Smooth muscle cell of the coronary artery (primary cell): ENCODE measurements around the gene GNB3. TPM values are rescaled to one million over a fixed set of nuclear protein-coding genes. Genes with fewer than 3 reads are reported as not detected.

Experiments
- total RNA-seq: library from RNA; depleted of rRNA; stranded (reverse); fragments of >200 nt; gene quantifications from 2 replicates; pipeline ENCODE4 v1.2.3, GENCODE V29; 2014; ENCODE audit warnings: low replicate concordance

GNB3 gene
- total RNA-seq, result 1.7 and 1.8 TPM in 2 replicates

DNA sequence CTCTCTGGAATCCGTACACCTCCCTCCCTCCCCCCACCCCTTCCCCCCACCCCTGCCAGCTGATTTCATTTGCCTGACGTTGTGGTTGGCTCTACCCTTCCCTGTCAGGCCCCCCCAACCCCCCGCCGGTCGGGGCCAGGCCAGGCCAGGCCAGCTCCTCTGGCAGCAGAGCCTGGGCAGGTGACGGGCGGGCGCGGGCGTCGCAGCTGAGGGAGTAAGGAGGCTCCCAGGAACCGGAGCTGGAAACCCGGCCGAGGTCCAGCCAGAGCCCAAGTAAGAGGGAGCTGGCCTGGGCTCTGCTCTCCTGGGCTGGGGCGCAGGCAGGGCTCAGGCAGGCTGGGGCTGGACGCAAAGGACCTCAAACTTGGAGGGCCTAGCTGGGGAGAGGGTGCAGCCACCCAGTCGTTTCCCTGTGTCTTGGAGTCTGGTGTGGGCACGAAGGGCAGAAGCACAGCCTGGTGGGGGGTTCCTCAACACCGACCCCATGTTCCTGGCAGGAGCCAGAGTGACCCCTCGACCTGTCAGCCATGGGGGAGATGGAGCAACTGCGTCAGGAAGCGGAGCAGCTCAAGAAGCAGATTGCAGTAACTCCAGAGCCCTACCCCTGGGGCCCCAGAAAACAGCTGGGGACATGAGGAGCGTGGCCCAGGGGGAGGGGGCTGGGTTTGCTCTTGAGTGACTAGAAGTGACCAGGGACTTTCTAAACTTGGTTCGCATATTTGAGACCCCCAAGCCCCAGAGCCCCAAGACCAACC, at the start of gene GNB3:
GNB3 (plus strand) TSS at position 165 of the 755 bp plus-strand sequence; CDS start at position 528, 363 bp downstream.

DNA sequence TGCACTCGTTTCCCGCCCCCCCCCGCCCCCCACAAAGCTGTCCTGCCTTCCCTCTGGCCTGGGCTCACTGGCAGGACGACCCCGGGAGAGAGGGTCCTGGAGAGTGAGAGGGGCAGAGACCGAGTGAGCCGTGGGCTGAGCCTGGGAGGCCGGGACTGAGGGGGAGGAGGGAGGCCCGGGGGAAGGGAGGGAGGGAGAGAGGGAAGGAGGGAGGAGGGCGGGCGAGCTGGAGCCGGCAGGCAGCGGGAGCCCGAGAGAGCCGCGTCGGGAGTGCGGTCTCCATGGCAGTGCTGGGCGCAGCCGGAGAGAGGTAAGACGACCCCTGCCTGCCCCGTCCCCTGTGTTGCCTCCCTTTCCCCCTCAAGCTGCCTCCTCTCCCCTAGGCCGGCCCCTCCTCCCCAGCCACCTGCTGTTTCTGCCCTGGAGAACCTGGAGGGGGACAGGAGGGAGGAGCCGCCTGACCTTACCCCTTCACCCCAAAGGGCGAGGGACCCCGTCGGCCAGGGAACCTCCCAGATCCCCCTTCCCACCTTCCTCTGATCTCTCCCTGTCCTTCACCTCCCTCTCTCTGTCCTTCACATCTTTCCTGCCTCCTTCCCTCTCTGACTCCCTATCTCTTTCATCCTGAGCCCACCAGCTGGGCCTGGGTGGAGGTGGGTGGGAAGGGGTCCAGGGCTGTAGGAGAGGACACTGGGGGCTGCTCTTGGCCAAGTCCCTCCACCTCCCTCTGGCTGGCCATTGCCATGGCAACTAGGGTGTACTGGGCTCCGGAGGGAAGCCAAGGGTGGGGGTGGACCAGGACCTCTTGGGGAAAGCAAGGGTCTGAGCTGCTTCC, 18.9 kb upstream of the GNB3 start, which contains the start of gene GPR162:
GPR162 (plus strand) TSS at position 231 of the 835 bp plus-strand sequence. CDS start 2,078 bp downstream, outside the sequence.

DNA sequence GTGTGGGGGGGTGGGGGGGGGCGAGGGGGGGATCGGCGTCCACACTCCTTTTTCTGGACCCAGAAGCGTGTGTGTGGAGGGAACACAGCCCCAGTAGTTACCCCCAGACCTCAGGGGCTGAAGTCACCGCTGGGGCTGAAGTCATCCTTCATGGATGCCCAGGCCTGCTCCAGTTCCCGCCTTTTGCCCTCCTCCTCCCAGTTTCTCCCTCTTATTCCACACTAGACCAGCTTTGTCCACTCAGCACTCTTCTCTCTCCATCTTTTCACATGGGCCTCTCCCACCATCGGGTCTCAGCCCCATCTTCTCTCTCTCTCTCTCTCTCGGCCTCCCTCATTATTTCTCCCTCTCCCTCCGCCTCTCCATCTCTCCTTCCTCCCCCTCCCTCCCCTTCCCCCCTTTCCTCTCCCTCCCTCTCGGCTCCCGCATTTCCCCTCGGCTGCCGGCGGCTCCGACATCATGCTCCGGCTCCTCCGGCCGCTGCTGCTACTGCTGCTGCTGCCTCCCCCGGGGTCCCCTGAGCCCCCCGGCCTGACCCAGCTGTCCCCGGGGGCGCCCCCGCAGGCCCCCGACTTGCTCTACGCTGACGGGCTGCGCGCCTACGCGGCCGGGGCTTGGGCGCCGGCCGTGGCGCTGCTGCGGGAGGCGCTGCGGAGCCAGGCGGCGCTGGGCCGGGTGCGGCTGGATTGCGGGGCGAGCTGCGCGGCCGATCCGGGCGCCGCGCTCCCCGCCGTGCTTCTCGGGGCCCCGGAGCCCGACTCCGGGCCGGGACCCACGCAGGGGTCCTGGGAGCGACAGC, 12.5 kb upstream of the GNB3 start, which contains the start of gene P3H3:
P3H3 (plus strand) TSS at position 426 of the 799 bp plus-strand sequence; CDS start at position 460, 34 bp downstream.

DNA sequence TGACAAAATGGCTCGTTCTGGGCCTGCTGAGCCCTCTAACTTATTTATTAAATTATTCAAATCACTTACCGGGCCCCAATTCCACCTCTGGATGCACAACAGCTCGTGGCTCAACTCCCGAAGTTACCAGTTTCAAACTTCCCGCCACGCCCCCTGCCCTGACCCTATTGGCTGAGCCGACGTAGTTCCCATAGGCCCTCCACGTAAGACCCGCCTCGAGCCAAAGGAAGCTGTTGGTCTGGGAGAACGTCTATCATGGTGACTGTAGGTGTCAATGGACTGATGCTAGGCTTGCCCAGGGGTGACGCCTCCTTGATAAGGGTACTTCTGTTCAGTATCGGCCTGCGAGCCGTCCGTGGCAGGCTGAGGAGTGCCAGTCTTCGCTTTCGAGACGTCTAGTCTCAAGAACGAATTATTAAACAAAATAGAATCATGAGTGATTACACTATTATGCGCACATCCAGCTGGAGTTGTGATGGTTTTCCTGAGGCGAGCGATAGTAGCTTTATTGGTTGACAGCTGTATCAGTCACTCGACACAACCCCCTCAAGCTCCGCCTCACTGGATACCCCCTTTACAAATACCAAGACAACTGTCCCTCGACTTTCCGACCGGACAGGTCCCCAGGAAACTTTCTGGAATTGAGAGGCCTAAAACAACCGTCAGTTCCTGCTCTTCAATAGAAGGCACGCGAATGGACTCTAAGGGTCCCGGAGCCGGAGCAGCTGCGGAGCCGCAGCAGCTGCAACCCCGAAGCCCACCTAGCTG, 10.6 kb downstream of the GNB3 start, which contains the start of gene CDCA3:
CDCA3 (minus strand) TSS at position 134 of the 768 bp plus-strand sequence. CDS start 334 bp downstream, outside the sequence.

DNA sequence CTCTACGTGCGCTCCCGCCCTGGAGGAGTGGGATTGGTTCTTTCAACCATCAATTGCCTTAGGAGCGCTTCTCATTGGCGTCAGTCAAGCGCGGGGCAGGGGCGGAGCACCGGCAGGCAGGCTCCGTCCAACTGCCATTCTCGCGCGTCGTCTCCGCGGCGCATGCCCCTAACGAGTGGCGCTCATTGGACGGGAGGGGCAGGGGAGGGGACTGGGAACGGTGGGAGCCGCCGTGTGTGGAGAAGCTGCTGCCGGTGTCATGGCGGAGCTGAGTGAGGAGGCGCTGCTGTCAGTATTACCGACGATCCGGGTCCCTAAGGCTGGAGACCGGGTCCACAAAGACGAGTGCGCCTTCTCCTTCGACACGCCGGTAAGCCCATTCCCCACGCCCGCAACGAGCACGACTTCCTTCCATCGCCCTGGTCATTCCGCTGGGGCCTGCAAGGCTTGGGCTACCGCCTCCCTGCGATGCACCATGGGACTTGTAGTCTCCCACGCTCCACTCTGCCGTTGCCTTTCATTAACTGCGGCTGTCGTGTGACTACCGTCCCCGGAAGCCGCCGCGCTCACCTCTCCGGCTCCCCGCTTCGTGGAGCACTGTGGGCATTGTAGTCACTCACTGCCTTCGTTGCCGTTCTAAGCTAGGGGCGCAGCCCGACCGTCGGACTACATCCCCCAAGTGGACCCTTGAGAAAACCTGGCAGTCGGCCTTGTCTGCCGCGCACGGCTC, 11.4 kb downstream of the GNB3 start, which contains the start of gene USP5:
USP5 (plus strand) TSS at position 230 of the 730 bp plus-strand sequence; CDS start at position 260, 30 bp downstream.

DNA sequence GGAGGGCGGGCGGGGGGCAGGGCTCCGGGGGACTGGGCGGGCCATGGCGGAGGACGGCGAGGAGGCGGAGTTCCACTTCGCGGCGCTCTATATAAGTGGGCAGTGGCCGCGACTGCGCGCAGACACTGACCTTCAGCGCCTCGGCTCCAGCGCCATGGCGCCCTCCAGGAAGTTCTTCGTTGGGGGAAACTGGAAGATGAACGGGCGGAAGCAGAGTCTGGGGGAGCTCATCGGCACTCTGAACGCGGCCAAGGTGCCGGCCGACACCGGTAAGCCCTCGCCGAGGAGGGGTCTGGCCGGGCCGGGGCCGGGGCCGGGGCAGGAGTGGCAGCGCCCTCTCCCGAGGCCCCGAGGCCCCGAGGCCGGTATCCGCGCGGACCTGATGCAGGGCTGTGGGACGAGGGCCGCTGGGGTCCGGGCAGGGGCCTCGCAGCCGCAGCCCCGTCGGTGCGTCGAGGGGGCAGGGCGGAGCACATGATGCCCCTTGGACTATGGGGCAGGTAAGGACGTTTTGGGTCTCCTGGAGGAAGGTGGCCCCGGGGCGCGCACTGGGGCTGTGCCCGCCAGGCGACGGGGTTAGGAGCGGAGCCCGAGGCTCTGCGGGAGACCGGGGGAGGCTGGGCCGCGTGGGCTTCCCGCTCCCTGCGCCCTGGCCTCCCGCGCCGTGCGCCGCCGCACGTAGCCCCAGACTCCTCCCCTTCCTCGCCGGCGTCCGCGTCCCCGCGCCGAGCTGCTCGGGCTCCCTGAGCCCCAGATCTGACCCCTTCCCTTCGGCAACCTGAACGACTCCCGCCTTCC, 26.9 kb downstream of the GNB3 start, which contains the start of gene TPI1:
TPI1 (plus strand) TSS at position 119 of the 798 bp plus-strand sequence; CDS start at position 155, 36 bp downstream.

DNA sequence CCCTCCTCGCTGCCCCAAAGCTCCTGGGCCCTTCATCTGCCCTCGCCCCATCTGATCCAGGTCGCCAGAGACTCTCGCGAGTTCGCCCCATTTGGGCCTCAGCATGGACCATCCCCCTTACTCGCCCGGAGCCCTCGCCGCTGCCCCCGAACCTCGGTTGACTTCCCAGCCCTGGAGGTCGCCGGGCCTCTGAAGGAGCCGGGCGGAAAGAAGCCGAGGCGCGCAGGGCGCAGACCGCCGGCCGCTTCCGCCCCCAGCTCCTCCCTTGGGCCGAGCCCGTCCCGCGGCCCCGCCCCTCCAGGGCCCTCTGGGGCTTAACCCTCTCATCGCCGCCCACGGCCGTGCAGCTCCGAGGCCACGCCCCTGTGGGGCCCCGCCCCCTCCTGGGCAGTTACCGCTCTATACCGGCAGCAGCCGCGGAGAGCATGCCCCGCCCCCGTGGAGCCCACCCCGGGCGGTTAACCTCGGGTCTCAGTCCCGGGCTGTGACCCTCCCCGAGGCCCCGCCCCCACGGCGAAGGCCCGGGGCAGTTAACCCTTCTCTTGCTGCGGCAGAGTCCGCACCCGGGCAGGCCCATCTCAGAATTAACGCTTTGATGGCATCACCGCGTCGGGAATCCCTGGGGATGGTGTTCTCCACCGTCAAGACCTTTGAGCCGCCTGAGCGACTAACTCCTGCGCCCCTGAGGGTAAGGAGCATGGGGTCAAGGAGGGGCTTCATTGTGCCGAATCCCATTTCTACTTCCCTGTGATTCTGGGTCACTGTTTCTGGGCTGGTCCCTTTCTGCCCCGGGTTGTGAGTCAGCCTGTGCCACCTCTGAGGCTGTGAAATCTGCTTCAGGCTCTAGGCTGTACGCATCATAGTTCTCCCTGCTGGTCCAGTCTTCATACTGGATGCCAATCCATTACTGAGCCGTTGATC, 32.6 kb downstream of the GNB3 start, which contains the start of gene SPSB2:
SPSB2 (minus strand) TSS at position 210 of the 921 bp plus-strand sequence. CDS start 402 bp downstream, outside the sequence.

Other genes with a start within 250 kb of the GNB3 start
- 187 and 210 TPM in 2 replicates for gene CHD4, start 233.5 kb upstream of the GNB3 start, total RNA-seq
- under 0.01 TPM in 1 of 2 replicates, not detected in the other for gene LPAR5, start 205.0 kb upstream of the GNB3 start, total RNA-seq
- gene ACRBP, start 193.5 kb upstream of the GNB3 start, total RNA-seq, result 0.23 TPM in 1 of 2 replicates, not detected in the other
- gene ING4, start 177.8 kb upstream of the GNB3 start, total RNA-seq, result 22.7 and 27.0 TPM in 2 replicates
- gene ZNF384, start 151.6 kb upstream of the GNB3 start, total RNA-seq, result 8.3 TPM in 2 replicates
- under 0.01 and 0.38 TPM in 2 replicates for gene PIANP, start 140.1 kb upstream of the GNB3 start, total RNA-seq
- gene COPS7A, start 116.9 kb upstream of the GNB3 start, total RNA-seq, result 87.9 and 180 TPM in 2 replicates
- 66.7 and 158 TPM in 2 replicates for gene MLF2, start 87.8 kb upstream of the GNB3 start, total RNA-seq
- 43.6 and 51.7 TPM in 2 replicates for gene PTMS, start 74.6 kb upstream of the GNB3 start, total RNA-seq
- gene LAG3, start 68.4 kb upstream of the GNB3 start, total RNA-seq, result 0.15 TPM in 1 of 2 replicates, not detected in the other
- gene CD4, start 51.4 kb upstream of the GNB3 start, total RNA-seq, result 0.23 and 0.47 TPM in 2 replicates
- 1.3 and 4.3 TPM in 2 replicates for gene GPR162, start 19.1 kb upstream of the GNB3 start, total RNA-seq
- 74.8 and 101 TPM in 2 replicates for gene P3H3, start 12.5 kb upstream of the GNB3 start, total RNA-seq
- 0.59 and 4.4 TPM in 2 replicates for gene CDCA3, start 10.4 kb downstream of the GNB3 start, total RNA-seq
- gene USP5, start 11.2 kb downstream of the GNB3 start, total RNA-seq, result 82.5 and 88.9 TPM in 2 replicates
- 1,121 and 1,519 TPM in 2 replicates for gene TPI1, start 26.6 kb downstream of the GNB3 start, total RNA-seq
- gene SPSB2, start 32.4 kb downstream of the GNB3 start, total RNA-seq, result 5.6 and 7.4 TPM in 2 replicates
- gene LRRC23, start 63.9 kb downstream of the GNB3 start, total RNA-seq, result 10.6 and 15.7 TPM in 2 replicates
- 20.3 and 32.5 TPM in 2 replicates for gene ENO2, start 73.7 kb downstream of the GNB3 start, total RNA-seq
- 4.0 and 6.4 TPM in 2 replicates for gene ATN1, start 87.0 kb downstream of the GNB3 start, total RNA-seq
- not detected in 2 replicates for gene RNU7-1, start 102.9 kb downstream of the GNB3 start, total RNA-seq
- gene C12orf57, start 103.1 kb downstream of the GNB3 start, total RNA-seq, result 173 and 204 TPM in 2 replicates
- 0.08 TPM in 1 of 2 replicates, not detected in the other for gene PTPN6, start 110.4 kb downstream of the GNB3 start, total RNA-seq
- 101 and 164 TPM in 2 replicates for gene PHB2, start 129.7 kb downstream of the GNB3 start, total RNA-seq
- 28.3 and 31.1 TPM in 2 replicates for gene EMG1, start 130.0 kb downstream of the GNB3 start, total RNA-seq
- 9.6 and 12.8 TPM in 2 replicates for gene LPCAT3, start 177.6 kb downstream of the GNB3 start, total RNA-seq
- 107 and 737 TPM in 2 replicates for gene C1S, start 219.8 kb downstream of the GNB3 start, total RNA-seq